A549 treated with CpdA at 1 μM for 4 hours (cell line): ENCODE results near the gene NAV1. TPM values are rescaled to one million over a fixed set of nuclear protein-coding genes. Genes with fewer than 3 reads are reported as not detected.

Experiments
- total RNA-seq: library from RNA; stranded (reverse); fragments of 200-300 nt; extraction: Qiagen RNA extraction; gene quantifications from 5 replicates; pipeline ENCODE4 v1.2.3, GENCODE V29; 2022; ENCODE audit warnings: low read depth

The NAV1 gene
- total RNA-seq: 5.8 to 13.2 TPM (median 10.7 TPM) in 5 replicates

DNA sequence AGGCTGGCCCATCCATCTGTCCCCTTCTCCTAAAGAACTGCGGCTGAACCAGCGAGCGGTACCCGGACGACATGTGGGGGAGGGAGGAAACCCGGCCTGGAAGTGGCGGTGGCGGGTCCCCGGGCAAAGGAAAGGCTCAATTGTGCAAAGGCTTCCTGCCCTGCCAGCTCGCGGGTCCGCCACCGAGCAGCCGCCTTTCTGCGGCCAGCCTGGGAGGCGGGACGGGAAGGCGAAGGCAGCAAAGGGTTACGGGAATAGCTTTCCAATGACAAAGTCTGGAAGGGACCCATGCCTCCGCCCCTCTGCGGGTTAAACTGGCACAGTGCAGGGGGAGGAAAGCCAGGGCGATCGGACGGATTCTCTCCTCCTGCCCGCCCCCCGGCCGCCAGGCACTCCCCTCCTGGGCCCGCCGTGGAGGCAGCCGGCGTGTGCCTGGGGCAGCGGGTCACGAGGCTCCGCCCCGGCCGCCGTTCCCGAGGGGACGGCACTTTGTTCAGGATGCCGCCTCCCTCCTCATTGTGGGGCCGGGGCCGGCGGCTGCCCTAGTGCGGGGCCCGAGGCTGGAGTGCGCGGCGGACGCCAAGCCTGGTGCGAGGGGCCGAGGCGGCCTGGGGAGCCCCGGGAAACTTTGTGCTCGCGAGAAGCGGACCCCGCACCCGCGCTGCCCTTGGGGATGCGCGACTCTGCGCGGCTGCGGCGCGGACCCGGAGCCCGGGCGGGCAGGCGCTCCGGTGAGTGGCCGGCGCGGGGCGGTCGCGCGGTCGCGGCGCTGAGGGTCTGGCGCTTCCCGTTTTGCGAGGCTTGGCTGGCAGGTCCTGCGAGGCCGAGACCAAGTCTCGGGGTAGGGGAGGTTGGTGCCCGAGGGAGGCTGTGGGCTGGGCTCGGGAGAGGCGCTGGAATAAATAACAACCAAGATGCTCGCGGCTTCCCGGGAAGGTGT, at the start of gene NAV1:
TSS of gene NAV1 (plus strand) at position 516 of the 940 bp plus-strand sequence. CDS start 83,758 bp downstream, outside the sequence.

GRCh38 chr1:201506557-201507359, 32.2 kb upstream of the NAV1 start, which contains the start of gene CSRP1:
TSS of gene CSRP1 (minus strand) at chr1:201507123. CDS start at chr1:201496303, 10,820 bp downstream.

Other genes starting within 250 kb of the NAV1 start
- 0.06 to 0.30 TPM in 2 of 5 replicates, not detected in the others for gene TNNT2, start 161.4 kb upstream of the NAV1 start, total RNA-seq
- gene LAD1, start 139.8 kb upstream of the NAV1 start, total RNA-seq: 0.37 to 0.69 TPM (median 0.47 TPM) in 5 replicates
- gene TNNI1, start 117.4 kb upstream of the NAV1 start, total RNA-seq: not detected in 5 replicates
- gene PHLDA3, start 69.9 kb upstream of the NAV1 start, total RNA-seq: 81.2 to 189 TPM (median 159 TPM) in 5 replicates
- 445 to 685 TPM (median 456 TPM) in 5 replicates for gene CSRP1, start 32.0 kb upstream of the NAV1 start, total RNA-seq